ENCODE results near the gene YKT6. TPM values are rescaled to one million over a fixed set of nuclear protein-coding genes. Genes with fewer than 3 reads are reported as not detected.

YKT6 gene
- total and polyA plus RNA-seq, 4 donors, result 28.4 to 82.1 (median 55.9) TPM

DNA sequence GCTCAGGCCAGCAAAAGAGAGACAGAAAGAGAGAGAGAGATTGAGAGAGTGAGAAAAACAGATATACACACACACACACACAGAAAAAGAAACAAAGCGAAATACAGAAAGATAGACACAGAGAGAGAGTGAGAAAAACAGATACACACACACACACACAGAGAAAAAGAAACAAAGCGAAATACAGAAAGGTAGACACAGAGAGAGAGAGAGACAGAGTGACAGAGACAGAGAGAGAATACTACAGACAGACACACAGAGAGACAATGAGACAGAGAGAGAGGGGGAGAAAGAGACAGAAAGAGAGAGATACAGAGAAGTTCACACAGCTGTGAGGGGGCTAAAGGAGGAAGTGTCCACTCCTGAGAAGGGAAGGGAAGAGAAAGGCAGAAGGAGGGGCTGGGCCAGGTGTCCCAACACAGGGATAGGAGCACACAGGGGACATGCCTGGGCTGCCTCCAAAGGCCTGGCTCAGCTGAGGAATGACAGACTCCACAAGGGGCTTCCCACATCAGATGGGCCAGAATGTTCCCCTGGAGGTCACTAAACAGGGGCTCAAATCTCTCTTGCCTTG, 15.8 kb upstream of the YKT6 start:
- peaks cover 0 to 5% (median 0%) of the 10 kb centered on the region in 3 donors for H3K27me3 ChIP-seq (ENCODE audit: control insufficient read depth in 3 of 3, insufficient read depth in 3 of 3, low read length in 2 of 3)
- peaks cover 0 to 11% (median 2%) of the 10 kb centered on the region in 4 donors for H3K9me3 ChIP-seq (ENCODE audit: control insufficient read depth in 4 of 4, insufficient read depth in 3 of 4, low read length in 3 of 4)
- TF ChIP-seq, protein P1, sequence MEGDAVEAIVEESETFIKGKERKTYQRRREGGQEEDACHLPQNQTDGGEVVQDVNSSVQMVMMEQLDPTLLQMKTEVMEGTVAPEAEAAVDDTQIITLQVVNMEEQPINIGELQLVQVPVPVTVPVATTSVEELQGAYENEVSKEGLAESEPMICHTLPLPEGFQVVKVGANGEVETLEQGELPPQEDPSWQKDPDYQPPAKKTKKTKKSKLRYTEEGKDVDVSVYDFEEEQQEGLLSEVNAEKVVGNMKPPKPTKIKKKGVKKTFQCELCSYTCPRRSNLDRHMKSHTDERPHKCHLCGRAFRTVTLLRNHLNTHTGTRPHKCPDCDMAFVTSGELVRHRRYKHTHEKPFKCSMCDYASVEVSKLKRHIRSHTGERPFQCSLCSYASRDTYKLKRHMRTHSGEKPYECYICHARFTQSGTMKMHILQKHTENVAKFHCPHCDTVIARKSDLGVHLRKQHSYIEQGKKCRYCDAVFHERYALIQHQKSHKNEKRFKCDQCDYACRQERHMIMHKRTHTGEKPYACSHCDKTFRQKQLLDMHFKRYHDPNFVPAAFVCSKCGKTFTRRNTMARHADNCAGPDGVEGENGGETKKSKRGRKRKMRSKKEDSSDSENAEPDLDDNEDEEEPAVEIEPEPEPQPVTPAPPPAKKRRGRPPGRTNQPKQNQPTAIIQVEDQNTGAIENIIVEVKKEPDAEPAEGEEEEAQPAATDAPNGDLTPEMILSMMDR (IDR thresholded peaks at IDR 0.05; ENCODE audit: control extremely low read depth, extremely low read depth), result no peak
- 89 to 92% methylated on average over 2 of the region's 2 CpGs for WGBS, 2 donors
- H3K9ac ChIP-seq (ENCODE audit: insufficient read depth in 1 of 2, low read length in 2 of 2), result no peak overlapping the region
- DNase-seq (no peak), ATAC-seq (ENCODE audit: insufficient read depth, low FRiP score) (no peak)
- H3K4me3 ChIP-seq, result no peak overlapping the region
- peaks cover 0 to 13% (median 5%) of the 10 kb centered on the region in 5 donors for H3K4me1 ChIP-seq (ENCODE audit: control insufficient read depth in 5 of 5, insufficient read depth in 5 of 5, low read length in 5 of 5)
- no peak overlapping the region for H3K27ac ChIP-seq (ENCODE audit: low read depth in 1 of 2, low read length in 1 of 2)
- no peaks in the 10 kb centered on the region for H3K36me3 ChIP-seq (ENCODE audit: control insufficient read depth in 4 of 4, insufficient read depth in 4 of 4, low read length in 4 of 4)

DNA sequence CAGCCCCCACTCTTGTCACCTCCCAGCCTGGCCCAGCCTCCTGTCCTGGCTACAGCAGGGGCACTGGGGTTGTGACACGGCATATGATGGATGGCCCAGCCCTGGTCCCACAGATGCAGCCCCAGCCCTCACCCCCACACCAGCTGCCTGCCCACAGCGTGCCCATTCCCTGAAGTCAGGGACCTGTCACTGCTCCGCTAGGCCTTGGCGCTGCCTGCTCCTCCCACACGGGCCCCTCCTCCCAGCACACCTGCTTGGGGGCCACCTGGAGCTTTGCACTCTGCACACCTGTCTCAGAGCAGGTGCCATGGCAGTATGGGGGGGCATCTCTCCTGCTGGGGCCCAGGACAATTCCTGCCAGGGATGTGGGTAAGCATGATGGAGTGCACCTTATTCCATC, 15.0 kb upstream of the YKT6 start:
- Histone ChIP-seq H3K9me3 (ENCODE audit: control insufficient read depth in 4 of 4, insufficient read depth in 3 of 4, low read length in 3 of 4) (peaks cover 0 to 11% (median 2%) of the 10 kb centered on the region in 4 donors), H3K9ac (ENCODE audit: insufficient read depth in 1 of 2, low read length in 2 of 2) (no peak overlapping the region), H3K4me3 (no peak overlapping the region), H3K27me3 (ENCODE audit: control insufficient read depth in 3 of 3, insufficient read depth in 3 of 3, low read length in 2 of 3) (peaks cover 0 to 5% (median 0%) of the 10 kb centered on the region in 3 donors), H3K4me1 (ENCODE audit: control insufficient read depth in 5 of 5, insufficient read depth in 5 of 5, low read length in 5 of 5) (peaks cover 0 to 13% (median 5%) of the 10 kb centered on the region in 5 donors), H3K36me3 (ENCODE audit: control insufficient read depth in 4 of 4, insufficient read depth in 4 of 4, low read length in 4 of 4) (no peaks in the 10 kb centered on the region), H3K27ac (ENCODE audit: low read depth in 1 of 2, low read length in 1 of 2) (no peak overlapping the region)
- TF ChIP-seq, protein P1 (IDR thresholded peaks at IDR 0.05; ENCODE audit: control extremely low read depth, extremely low read depth), result no peak
- no peak for DNase-seq
- WGBS, 2 donors, result 81 to 88% methylated on average over 5 of the region's 5 CpGs
- ATAC-seq (ENCODE audit: insufficient read depth, low FRiP score), result no peak

DNA sequence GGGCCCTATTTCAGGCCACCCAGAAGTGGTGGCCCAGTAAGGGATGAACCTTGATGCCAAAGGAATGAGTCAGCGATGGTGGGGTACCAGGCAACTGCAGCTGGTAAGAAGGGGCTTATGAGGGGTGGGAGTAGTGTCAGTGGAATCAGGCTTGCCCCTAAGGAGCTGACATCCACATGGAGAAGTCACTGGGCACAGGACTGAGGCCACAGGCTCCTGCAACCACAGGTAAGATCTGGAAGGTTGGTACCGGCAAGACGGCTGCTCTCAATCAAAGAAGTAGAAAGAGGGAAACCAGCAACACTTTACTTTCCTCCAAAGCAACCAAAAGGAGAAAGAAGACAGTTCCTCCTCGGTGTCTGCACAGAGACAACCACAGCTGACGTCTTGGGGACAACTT, 14.0 kb upstream of the YKT6 start:
- Histone ChIP-seq H3K9me3 (ENCODE audit: control insufficient read depth in 4 of 4, insufficient read depth in 3 of 4, low read length in 3 of 4) (peaks cover 0 to 10% (median 2%) of the 10 kb centered on the region in 4 donors), H3K9ac (ENCODE audit: insufficient read depth in 1 of 2, low read length in 2 of 2) (no peak overlapping the region), H3K4me1 (ENCODE audit: control insufficient read depth in 5 of 5, insufficient read depth in 5 of 5, low read length in 5 of 5) (peaks cover 0 to 13% (median 5%) of the 10 kb centered on the region in 5 donors), H3K27ac (ENCODE audit: low read depth in 1 of 2, low read length in 1 of 2) (no peak overlapping the region), H3K36me3 (ENCODE audit: control insufficient read depth in 4 of 4, insufficient read depth in 4 of 4, low read length in 4 of 4) (no peaks in the 10 kb centered on the region), H3K27me3 (ENCODE audit: control insufficient read depth in 3 of 3, insufficient read depth in 3 of 3, low read length in 2 of 3) (peaks cover 0 to 8% (median 0%) of the 10 kb centered on the region in 3 donors), H3K4me3 (no peak overlapping the region)
- WGBS, 2 donors, result 67 to 79% methylated on average over 5 of the region's 5 CpGs
- TF ChIP-seq, protein P1 (IDR thresholded peaks at IDR 0.05; ENCODE audit: control extremely low read depth, extremely low read depth), result no peak
- no peak for DNase-seq
- no peak for ATAC-seq (ENCODE audit: insufficient read depth, low FRiP score)

Measured in lung (tissue), 12 donors.